ENCODE data around the gene ZNHIT1. TPM values are rescaled to one million over a fixed set of nuclear protein-coding genes. Genes with fewer than 3 reads are reported as not detected.
"Not testable (repeated sequence)": the region's sequence is repeated elsewhere in the genome, so short reads cannot be mapped to it uniquely, and the experiment has no call there.

ZNHIT1 gene
- total RNA-seq, 1 donor from 2014 or later = 115 TPM

DNA sequence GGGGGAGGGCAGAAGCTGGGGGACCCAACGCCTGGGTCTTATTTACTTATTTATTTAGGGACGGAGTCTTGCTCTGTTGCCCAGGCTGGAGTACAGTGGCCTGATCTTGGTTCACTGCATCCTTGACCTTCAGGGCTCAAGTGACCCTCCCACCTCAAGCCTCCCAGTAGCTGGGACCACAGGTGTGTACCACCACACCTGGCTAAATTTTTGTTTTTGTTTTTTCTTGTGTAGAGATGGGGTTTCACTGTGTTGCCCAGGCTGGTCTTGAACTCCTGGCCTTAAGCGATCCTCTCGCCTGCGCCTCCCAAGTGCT is 15.4 kb upstream of the ZNHIT1 start:
- peaks cover 2% of the 10 kb centered on the region for H3K4me1 ChIP-seq (ENCODE audit: insufficient read depth, low read length)
- no peak overlapping the region for H3K9ac ChIP-seq (ENCODE audit: low read length)
- no peak overlapping the region for H2AFZ ChIP-seq (ENCODE audit: low read depth, low read length)
- no peaks in the 10 kb centered on the region for H3K36me3 ChIP-seq (ENCODE audit: insufficient read depth, low read length)
- TF ChIP-seq, protein P1, sequence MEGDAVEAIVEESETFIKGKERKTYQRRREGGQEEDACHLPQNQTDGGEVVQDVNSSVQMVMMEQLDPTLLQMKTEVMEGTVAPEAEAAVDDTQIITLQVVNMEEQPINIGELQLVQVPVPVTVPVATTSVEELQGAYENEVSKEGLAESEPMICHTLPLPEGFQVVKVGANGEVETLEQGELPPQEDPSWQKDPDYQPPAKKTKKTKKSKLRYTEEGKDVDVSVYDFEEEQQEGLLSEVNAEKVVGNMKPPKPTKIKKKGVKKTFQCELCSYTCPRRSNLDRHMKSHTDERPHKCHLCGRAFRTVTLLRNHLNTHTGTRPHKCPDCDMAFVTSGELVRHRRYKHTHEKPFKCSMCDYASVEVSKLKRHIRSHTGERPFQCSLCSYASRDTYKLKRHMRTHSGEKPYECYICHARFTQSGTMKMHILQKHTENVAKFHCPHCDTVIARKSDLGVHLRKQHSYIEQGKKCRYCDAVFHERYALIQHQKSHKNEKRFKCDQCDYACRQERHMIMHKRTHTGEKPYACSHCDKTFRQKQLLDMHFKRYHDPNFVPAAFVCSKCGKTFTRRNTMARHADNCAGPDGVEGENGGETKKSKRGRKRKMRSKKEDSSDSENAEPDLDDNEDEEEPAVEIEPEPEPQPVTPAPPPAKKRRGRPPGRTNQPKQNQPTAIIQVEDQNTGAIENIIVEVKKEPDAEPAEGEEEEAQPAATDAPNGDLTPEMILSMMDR (IDR thresholded peaks at IDR 0.05; ENCODE audit: insufficient read depth, low read depth, low read length) = no peak
- TF ChIP-seq EZH2 (IDR thresholded peaks at IDR 0.05; ENCODE audit: insufficient read depth, low read length) = no peak
- Mint-ChIP-seq H3K27ac (ENCODE audit: unreplicated experiment) (no peak overlapping the region), H3K27me3 (ENCODE audit: low read depth, unreplicated experiment) (peaks cover 30% of the 10 kb centered on the region), H3K36me3 (ENCODE audit: low read depth, unreplicated experiment) (no peaks in the 10 kb centered on the region), H3K4me1 (ENCODE audit: low read depth, unreplicated experiment) (no peaks in the 10 kb centered on the region), H3K4me3 (ENCODE audit: unreplicated experiment) (no peak overlapping the region), H3K9me3 (ENCODE audit: unreplicated experiment) (no peaks in the 10 kb centered on the region)
- no peak overlapping the region for H3K27ac ChIP-seq (ENCODE audit: low read depth, low read length)
- H3K79me2 ChIP-seq (ENCODE audit: insufficient read depth, low read length) = no peaks in the 10 kb centered on the region
- DNase-seq (ENCODE audit: low read depth) (no peak), FAIRE-seq (no peak)
- no peaks in the 10 kb centered on the region for H3K9me3 ChIP-seq (ENCODE audit: insufficient read depth, low read depth, low read length)
- H3K4me3 ChIP-seq (ENCODE audit: insufficient read depth, low read depth, low read length) = no peak overlapping the region
- H4K20me1 ChIP-seq (ENCODE audit: insufficient read depth, low read length) = peaks cover 8% of the 10 kb centered on the region
- H3K27me3 ChIP-seq (ENCODE audit: insufficient read depth, low read length) = peaks cover 24% of the 10 kb centered on the region
- no peak overlapping the region for H3K4me2 ChIP-seq (ENCODE audit: low read length)

DNA sequence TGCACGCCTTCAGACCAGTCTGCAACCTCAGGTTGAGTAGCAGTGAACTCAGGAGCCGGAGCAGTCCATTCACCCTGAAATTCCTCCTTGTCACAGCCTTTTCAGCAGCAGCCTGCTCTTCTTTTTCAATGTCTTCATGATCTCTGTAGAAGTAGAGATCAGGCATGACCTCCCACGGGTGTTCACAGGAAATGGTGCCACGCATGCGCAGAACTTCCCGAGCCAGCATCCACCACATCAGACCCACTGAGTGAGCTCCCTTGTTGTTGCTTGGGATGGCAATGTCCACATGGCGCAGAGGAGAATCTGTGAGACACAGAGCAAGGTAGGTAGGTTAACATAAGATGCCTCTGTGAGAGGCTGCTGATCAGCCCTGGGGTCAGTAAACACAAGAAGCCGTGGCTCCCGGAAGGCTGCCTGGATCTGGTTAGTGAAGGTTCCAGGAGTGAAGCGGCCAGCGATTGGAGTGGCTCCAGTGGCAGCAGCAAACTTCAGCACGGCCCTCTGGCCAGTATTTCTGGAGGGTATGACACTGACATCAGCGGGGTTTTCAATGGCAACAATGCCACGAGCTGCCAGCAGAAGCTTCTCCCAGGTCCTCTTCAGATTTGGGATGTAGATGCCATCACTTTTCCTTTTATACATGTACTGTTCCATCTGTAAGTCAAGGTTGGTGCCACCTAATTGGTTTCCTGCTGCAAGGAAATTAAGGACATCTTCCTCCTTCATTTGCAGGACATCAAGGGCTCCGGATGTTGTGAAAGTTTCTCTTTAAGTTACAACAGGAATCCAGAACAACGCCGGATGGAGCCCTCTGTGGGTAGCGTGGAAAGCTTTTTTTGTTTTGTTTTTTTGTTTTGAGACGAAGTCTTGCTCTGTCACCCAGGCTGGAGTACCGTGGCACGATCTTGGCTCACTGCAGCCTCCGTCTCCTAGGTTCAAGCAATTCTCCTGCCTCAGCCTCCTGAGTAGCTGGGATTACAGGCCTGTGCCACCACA is 13.9 kb upstream of the ZNHIT1 start:
- FAIRE-seq; H3K4me1 Mint-ChIP-seq (ENCODE audit: low read depth, unreplicated experiment): not testable (repeated sequence)
- H3K27me3 ChIP-seq (ENCODE audit: insufficient read depth, low read length) = peaks cover 24% of the 10 kb centered on the region

DNA sequence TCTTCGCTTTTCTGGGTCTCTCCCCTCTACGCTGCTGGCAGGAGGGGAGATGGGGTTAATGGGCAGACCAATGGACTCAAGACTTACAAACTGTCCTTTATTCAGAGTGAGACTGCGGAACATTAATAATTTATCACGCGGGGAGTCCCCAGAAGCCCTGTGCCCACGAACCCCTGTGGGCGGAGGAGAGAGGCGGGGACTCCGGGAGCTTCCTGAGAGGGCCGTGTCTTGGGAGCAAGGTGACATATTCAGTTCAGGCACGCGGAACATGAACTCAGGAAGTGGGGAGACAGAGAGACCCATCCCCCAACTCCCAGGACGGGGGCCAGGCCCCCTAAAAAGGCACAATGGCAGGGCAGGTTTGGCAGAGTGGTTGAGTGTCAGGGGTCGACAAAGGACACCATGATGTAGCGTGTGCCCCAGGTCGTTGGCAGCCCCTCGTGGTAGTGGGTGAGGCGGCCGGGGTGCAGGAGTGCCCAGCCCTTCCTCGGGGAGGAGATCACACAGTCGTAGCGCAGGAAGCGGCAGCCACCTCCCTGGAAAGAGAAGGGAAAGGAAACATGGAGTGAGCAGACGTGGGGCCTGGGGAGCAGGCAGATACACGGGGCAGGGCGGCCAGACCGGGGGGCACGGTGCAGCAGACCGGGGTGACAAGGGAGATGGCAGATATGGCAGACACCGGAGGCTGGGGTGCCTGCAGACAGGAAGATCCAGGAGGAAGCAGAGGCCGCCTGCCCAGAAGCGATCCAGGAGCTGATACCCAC is 11.9 kb upstream of the ZNHIT1 start:
- H3K4me2 ChIP-seq (ENCODE audit: low read length) = no peak overlapping the region
- peaks cover 3% of the 10 kb centered on the region for H3K36me3 ChIP-seq (ENCODE audit: insufficient read depth, low read length)
- peaks cover 21% of the 10 kb centered on the region for H4K20me1 ChIP-seq (ENCODE audit: insufficient read depth, low read length)
- no peak overlapping the region for H3K9ac ChIP-seq (ENCODE audit: low read length)
- no peak for FAIRE-seq
- no peaks in the 10 kb centered on the region for H3K79me2 ChIP-seq (ENCODE audit: insufficient read depth, low read length)
- no peak overlapping the region for H2AFZ ChIP-seq (ENCODE audit: low read depth, low read length)
- H3K4me1 ChIP-seq (ENCODE audit: insufficient read depth, low read length) = peaks cover 2% of the 10 kb centered on the region
- Mint-ChIP-seq H3K9me3 (ENCODE audit: unreplicated experiment) (no peaks in the 10 kb centered on the region), H3K27ac (ENCODE audit: unreplicated experiment) (no peak overlapping the region), H3K4me1 (ENCODE audit: low read depth, unreplicated experiment) (no peaks in the 10 kb centered on the region), H3K36me3 (ENCODE audit: low read depth, unreplicated experiment) (peaks cover 7% of the 10 kb centered on the region), H3K4me3 (ENCODE audit: unreplicated experiment) (no peak overlapping the region), H3K27me3 (ENCODE audit: low read depth, unreplicated experiment) (peaks cover 21% of the 10 kb centered on the region)
- no peak overlapping the region for H3K27ac ChIP-seq (ENCODE audit: low read depth, low read length)
- H3K27me3 ChIP-seq (ENCODE audit: insufficient read depth, low read length) = peaks cover 15% of the 10 kb centered on the region
- H3K4me3 ChIP-seq (ENCODE audit: insufficient read depth, low read depth, low read length) = no peak overlapping the region
- TF ChIP-seq EZH2 (IDR thresholded peaks at IDR 0.05; ENCODE audit: insufficient read depth, low read length) = no peak
- TF ChIP-seq, protein P1 (IDR thresholded peaks at IDR 0.05; ENCODE audit: insufficient read depth, low read depth, low read length) = no peak
- no peak for DNase-seq (ENCODE audit: low read depth)
- no peaks in the 10 kb centered on the region for H3K9me3 ChIP-seq (ENCODE audit: insufficient read depth, low read depth, low read length)

More for the DNA sequence above, 13.9 kb upstream of the ZNHIT1 start:
- H3K4me1 ChIP-seq (ENCODE audit: insufficient read depth, low read length); H3K79me2 ChIP-seq (ENCODE audit: insufficient read depth, low read length); H2AFZ ChIP-seq (ENCODE audit: low read depth, low read length); H3K27ac ChIP-seq (ENCODE audit: low read depth, low read length); H3K27ac Mint-ChIP-seq (ENCODE audit: unreplicated experiment); H3K9me3 ChIP-seq (ENCODE audit: insufficient read depth, low read depth, low read length); H3K4me3 ChIP-seq (ENCODE audit: insufficient read depth, low read depth, low read length); H3K36me3 ChIP-seq (ENCODE audit: insufficient read depth, low read length); DNase-seq (ENCODE audit: low read depth); H3K4me2 ChIP-seq (ENCODE audit: low read length); H3K9me3 Mint-ChIP-seq (ENCODE audit: unreplicated experiment); H3K4me3 Mint-ChIP-seq (ENCODE audit: unreplicated experiment); H3K9ac ChIP-seq (ENCODE audit: low read length); H3K36me3 Mint-ChIP-seq (ENCODE audit: low read depth, unreplicated experiment): not testable (repeated sequence)
- peaks cover 16% of the 10 kb centered on the region for H4K20me1 ChIP-seq (ENCODE audit: insufficient read depth, low read length)
- peaks cover 30% of the 10 kb centered on the region for H3K27me3 Mint-ChIP-seq (ENCODE audit: low read depth, unreplicated experiment)
